GM23248 (cell line): Measurements from ENCODE around the gene PSD4. TPM values are rescaled to one million over a fixed set of nuclear protein-coding genes. Genes with fewer than 3 reads are reported as not detected.

ENCODE experiments used
- DNase-seq: peaks from one replicate; pipeline ENCODE4 v3.0.0-alpha.2; 2015
- H2AFZ ChIP-seq: fragments of 200-600 bp; sonication (generic); 2 replicates; pipeline ENCODE4 v1.6.1; 2016; ENCODE audit warnings: antibody characterized with exemption
- H3F3A ChIP-seq: fragments of 200-600 bp; sonication (generic); 2 replicates; pipeline ENCODE4 v1.6.1; 2016; ENCODE audit warnings: mild to moderate bottlenecking, antibody characterized with exemption, mixed run types; ENCODE audit not compliant: insufficient read depth
- H3K27ac ChIP-seq: fragments of 200-600 bp; sonication (generic); 2 replicates; pipeline ENCODE4 v1.5.1; 2016; ENCODE audit warnings: mild to moderate bottlenecking
- H3K27me3 ChIP-seq: fragments of 200-600 bp; sonication (generic); replicated peaks from 2 replicates; pipeline ENCODE4 v1.6.1; 2016; ENCODE audit warnings: mild to moderate bottlenecking; ENCODE audit not compliant: insufficient read depth
- H3K36me3 ChIP-seq: fragments of 200-600 bp; sonication (generic); 2 replicates; pipeline ENCODE4 v1.6.1; 2016; ENCODE audit warnings: low read depth, mild to moderate bottlenecking
- H3K4me1 ChIP-seq: fragments of 200-600 bp; sonication (generic); 2 replicates; pipeline ENCODE4 v1.6.1; 2016; ENCODE audit warnings: mild to moderate bottlenecking; ENCODE audit not compliant: insufficient read depth
- H3K4me2 ChIP-seq: fragments of 200-600 bp; sonication (generic); one replicate; pipeline ENCODE4 v1.6.1; 2016; ENCODE audit warnings: mild to moderate bottlenecking; ENCODE audit not compliant: unreplicated experiment
- H3K4me3 ChIP-seq: fragments of 200-600 bp; sonication (generic); 2 replicates; pipeline ENCODE4 v1.5.1; 2016; ENCODE audit warnings: mild to moderate bottlenecking
- H3K79me2 ChIP-seq: fragments of 200-600 bp; sonication (generic); 2 replicates; pipeline ENCODE4 v1.6.1; 2016; ENCODE audit warnings: mild to moderate bottlenecking; ENCODE audit not compliant: insufficient read depth
- H3K9ac ChIP-seq: fragments of 200-600 bp; sonication (generic); 2 replicates; pipeline ENCODE4 v1.6.1; 2016; ENCODE audit warnings: mild to moderate bottlenecking
- H3K9me2 ChIP-seq: fragments of 200-600 bp; sonication (generic); 2 replicates; pipeline ENCODE4 v1.6.1; 2016; ENCODE audit warnings: mixed run types, mild to moderate bottlenecking, moderate library complexity; ENCODE audit not compliant: insufficient read depth
- H3K9me3 ChIP-seq: fragments of 200-600 bp; sonication (generic); one replicate; pipeline ENCODE4 v1.6.1; 2017; ENCODE audit warnings: low read depth
- H4K20me1 ChIP-seq: fragments of 200-600 bp; sonication (generic); 2 replicates; pipeline ENCODE4 v1.6.0; 2016; ENCODE audit not compliant: insufficient read depth
- EZH2 ChIP-seq: fragments of 200-600 bp; sonication (generic); IDR thresholded peaks from 2 replicates; pipeline ENCODE4 v1.6.1; 2018; ENCODE audit warnings: antibody characterized with exemption, mild to moderate bottlenecking; ENCODE audit not compliant: insufficient read depth, poor library complexity, severe bottlenecking
- EZH2phosphoT487 ChIP-seq: fragments of 200-600 bp; sonication (generic); IDR thresholded peaks from 2 replicates; pipeline ENCODE4 v1.6.1; 2018; ENCODE audit warnings: antibody characterized with exemption, moderate library complexity, mild to moderate bottlenecking, low read depth; ENCODE audit not compliant: insufficient read depth
- WGBS, 2 experiments: methylation state at CpG; one replicate each; pipeline ENCODE4 v1.1.6; 2015 to 2017; ENCODE audit warnings: low lambda C conversion rate in 2 of 2, low coverage in 1 of 2; ENCODE audit errors: missing lambda C conversion rate in 2 of 2; 5-methylcytosine and 5-hydroxymethylcytosine counted together
- in situ Hi-C: fragments of 300-500 bp; cut with MboI; formaldehyde crosslinking; loops from 2 replicates; pipeline ENCODE4 v1.15.0; 2020
- polyA plus RNA-seq: library from polyadenylated mRNA; unstranded; fragments of >200 nt; fragmentation: Nextera tagmentation; extraction: Ambion mirVana; gene quantifications from 2 replicates; pipeline ENCODE4 v1.2.1, GENCODE V29; 2016
- total RNA-seq: library from RNA; depleted of rRNA; stranded (reverse); fragments of >200 nt; shearing (Covaris generic); gene quantifications from 2 replicates; pipeline ENCODE4 v1.2.3, GENCODE V29; 2014

Gene PSD4
- total and polyA plus RNA-seq, 2 experiments from 2014 or later: 1.1 to 6.1 TPM

DNA sequence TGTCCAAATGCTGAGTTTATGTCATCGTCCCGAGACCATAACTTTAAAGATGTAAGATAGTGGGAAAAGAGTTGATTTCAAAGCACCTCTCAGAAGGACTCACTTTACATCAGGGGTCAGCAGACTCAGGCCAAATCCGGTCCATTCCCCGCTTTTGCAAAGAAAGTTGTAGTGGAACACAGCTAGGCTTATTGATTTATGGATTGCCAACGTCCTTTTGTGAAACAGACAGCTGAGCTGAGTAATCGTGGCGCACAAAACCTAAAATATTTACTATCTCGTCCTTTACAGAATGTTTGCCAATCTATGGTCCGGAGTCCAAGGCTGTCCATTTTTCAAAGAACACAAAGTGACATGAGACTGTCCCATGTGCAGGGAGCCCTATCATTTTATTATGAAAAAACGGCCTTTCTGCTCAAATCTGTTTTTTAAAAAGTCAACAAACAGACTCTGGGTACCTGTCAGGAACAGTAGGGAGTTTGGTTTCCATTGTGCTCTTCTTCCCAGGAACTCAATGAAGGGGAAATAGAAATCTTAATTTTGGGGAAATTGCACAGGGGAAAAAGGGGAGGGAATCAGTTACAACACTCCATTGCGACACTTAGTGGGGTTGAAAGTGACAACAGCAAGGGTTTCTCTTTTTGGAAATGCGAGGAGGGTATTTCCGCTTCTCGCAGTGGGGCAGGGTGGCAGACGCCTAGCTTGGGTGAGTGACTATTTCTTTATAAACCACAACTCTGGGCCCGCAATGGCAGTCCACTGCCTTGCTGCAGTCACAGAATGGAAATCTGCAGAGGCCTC, 46.7 kb upstream of the PSD4 start, which contains the start of gene IL1RN:
TSS of gene IL1RN (plus strand) at position 754 of the 801 bp plus-strand sequence. CDS start at position 781, 27 bp downstream.
- peaks cover 17% of the 10 kb centered on the region for H3K4me1 ChIP-seq
- no peak within 1 kb of the TSS for H3K4me3 ChIP-seq
- TF ChIP-seq EZH2: no peak
- TF ChIP-seq EZH2phosphoT487: no peak
- no peaks in the 10 kb centered on the region for H4K20me1 ChIP-seq
- H3K4me2 ChIP-seq: no peak within 1 kb of the TSS
- no peak for DNase-seq
- H3K36me3 ChIP-seq: no peaks in the 10 kb centered on the region
- no peaks in the 10 kb centered on the region for H3K9me3 ChIP-seq
- 92 to 93% methylated on average over 16 of the region's 16 CpGs for WGBS, 2 experiments
- H3K9ac ChIP-seq: no peak within 1 kb of the TSS
- no peaks in the 10 kb centered on the region for H3K27me3 ChIP-seq
- H3F3A ChIP-seq: peaks cover 5% of the 10 kb centered on the region
- no peaks in the 10 kb centered on the region for H3K9me2 ChIP-seq
- no peak within 1 kb of the TSS for H3K27ac ChIP-seq
- H2AFZ ChIP-seq: no peak within 1 kb of the TSS
- in situ Hi-C loops: no loop called here
- no peaks in the 10 kb centered on the region for H3K79me2 ChIP-seq

DNA sequence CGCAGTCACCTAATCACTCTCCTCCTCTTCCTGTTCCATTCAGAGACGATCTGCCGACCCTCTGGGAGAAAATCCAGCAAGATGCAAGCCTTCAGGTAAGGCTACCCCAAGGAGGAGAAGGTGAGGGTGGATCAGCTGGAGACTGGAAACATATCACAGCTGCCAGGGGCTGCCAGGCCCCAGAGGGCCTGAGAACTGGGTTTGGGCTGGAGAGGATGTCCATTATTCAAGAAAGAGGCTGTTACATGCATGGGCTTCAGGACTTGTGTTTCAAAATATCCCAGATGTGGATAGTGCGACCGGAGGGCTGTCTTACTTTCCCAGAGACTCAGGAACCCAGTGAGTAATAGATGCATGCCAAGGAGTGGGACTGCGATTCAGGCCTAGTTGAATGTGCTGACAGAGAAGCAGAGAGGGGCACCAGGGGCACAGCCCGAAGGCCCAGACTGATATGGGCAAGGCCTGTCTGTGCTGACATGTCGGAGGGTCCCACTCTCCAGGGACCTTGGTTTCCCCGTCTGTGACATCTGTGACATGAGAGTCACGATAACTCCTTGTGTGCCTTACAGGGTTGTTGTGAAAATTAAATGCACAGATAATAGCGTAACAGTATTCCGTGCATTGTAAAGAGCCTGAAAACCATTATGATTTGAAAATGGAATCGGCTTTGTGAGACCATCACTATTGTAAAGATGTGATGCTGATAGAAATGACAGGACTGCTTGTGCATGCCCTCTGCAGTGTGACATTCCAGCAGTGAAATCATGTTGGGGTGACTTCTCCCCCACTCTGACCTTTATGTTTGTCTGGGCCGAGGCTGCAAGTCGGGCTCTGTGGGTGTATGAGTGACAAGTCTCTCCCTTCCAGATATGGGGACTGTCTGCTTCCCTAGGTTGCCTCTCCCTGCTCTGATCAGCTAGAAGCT, 45.9 kb upstream of the PSD4 start:
- Histone ChIP-seq H3K4me3 (no peak overlapping the region), H3K79me2 (no peaks in the 10 kb centered on the region), H3K4me1 (peaks cover 17% of the 10 kb centered on the region), H3K4me2 (no peak overlapping the region), H3F3A (peaks cover 5% of the 10 kb centered on the region), H3K9me3 (no peaks in the 10 kb centered on the region), H2AFZ (no peak overlapping the region), H3K9me2 (no peaks in the 10 kb centered on the region), H3K27me3 (no peaks in the 10 kb centered on the region), H4K20me1 (no peaks in the 10 kb centered on the region), H3K27ac (no peak overlapping the region), H3K9ac (no peak overlapping the region), H3K36me3 (no peaks in the 10 kb centered on the region)
- TF ChIP-seq EZH2phosphoT487 (no peak), EZH2 (no peak)
- DNase-seq: no peak
- in situ Hi-C loops: no loop called here
- 73 to 76% methylated on average over 15 of the region's 15 CpGs for WGBS, 2 experiments

DNA sequence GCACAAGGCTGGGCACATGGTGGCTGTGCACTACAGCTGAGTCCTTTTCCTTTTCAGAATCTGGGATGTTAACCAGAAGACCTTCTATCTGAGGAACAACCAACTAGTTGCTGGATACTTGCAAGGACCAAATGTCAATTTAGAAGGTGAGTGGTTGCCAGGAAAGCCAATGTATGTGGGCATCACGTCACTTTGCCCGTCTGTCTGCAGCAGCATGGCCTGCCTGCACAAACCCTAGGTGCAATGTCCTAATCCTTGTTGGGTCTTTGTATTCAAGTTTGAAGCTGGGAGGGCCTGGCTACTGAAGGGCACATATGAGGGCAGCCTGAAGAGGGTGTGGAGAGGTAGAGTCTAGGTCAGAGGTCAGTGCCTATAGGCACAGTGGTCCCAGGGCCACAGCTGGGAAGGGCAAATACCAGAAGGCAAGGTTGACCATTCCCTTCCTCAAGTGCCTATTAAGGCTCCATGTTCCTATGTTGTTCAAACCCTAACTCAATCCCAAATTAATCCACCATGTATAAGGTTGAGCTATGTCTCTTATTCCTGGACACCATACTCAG, 44.2 kb upstream of the PSD4 start:
- no peak overlapping the region for H3K4me2 ChIP-seq
- 66 to 90% methylated on average over 2 of the region's 2 CpGs for WGBS, 2 experiments
- in situ Hi-C loops: no loop called here

More for the DNA sequence above, 44.2 kb upstream of the PSD4 start:
- H3K27me3 ChIP-seq: no peaks in the 10 kb centered on the region
- no peaks in the 10 kb centered on the region for H4K20me1 ChIP-seq
- DNase-seq: no peak
- TF ChIP-seq EZH2phosphoT487 (no peak), EZH2 (no peak)
- H3K9me2 ChIP-seq: no peaks in the 10 kb centered on the region
- H3K4me1 ChIP-seq: peaks cover 18% of the 10 kb centered on the region
- peaks cover 5% of the 10 kb centered on the region for H3F3A ChIP-seq
- no peaks in the 10 kb centered on the region for H3K9me3 ChIP-seq
- H3K79me2 ChIP-seq: no peaks in the 10 kb centered on the region
- no peaks in the 10 kb centered on the region for H3K36me3 ChIP-seq
- H3K4me3 ChIP-seq: no peak overlapping the region
- H3K9ac ChIP-seq: no peak overlapping the region
- no peak overlapping the region for H2AFZ ChIP-seq
- H3K27ac ChIP-seq: no peak overlapping the region
